Right renal cortex interstitium (tissue), 3 donors: Measurements from ENCODE around the gene CRYGN. TPM values are rescaled to one million over a fixed set of nuclear protein-coding genes. Genes with fewer than 3 reads are reported as not detected.
A peak's percentile ranks its signal among the peaks of the same experiment; 100 is the strongest.

Source experiments
- DNase-seq, 3 donors: peaks; one replicate each; pipeline ENCODE4 v3.0.0-alpha.2; 2013; ENCODE audit warnings: low read depth in 3 of 3, low spot score in 2 of 3
- polyA plus RNA-seq, 3 donors: library from polyadenylated mRNA; unstranded; fragments of 120-200 nt; gene quantifications; one replicate each; pipeline ENCODE4 v1.2.1, GENCODE V29; 2013; ENCODE audit not compliant: insufficient read length in 3 of 3

Gene CRYGN
- polyA plus RNA-seq, 3 donors, result 1.7 to 2.2 (median 2.1) TPM

DNA sequence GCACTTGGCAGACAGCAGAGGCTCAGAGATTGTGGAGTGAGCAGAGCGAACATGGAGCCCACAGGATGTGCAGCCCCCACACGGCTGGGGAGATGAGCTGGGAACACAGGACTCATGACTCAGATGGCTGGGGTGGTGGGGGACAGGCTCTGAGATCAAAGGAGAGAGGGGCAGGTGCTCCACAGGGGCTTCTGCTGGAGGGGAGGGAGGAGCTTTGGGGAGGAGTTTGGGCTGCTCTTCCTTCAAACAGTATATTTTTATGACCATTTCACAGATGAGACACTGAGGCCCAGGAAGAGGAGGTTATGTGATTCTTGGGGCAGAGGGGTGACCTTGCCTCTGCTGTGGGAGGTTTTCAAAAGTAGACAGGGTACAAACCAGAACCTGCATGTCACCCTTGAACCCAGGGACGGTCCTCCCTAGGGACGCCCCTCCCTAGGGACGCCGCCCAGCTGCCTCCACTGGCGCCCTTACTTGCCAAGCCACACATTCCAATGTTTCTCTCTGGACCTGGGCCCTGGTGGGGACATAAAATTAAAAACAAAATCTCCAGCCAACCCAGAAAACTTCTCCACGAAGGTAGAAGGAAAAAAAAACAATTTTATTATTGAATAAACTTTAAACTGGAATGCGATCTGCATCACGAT lies 981 bp upstream of the CRYGN start:
- no peak for DNase-seq

DNA sequence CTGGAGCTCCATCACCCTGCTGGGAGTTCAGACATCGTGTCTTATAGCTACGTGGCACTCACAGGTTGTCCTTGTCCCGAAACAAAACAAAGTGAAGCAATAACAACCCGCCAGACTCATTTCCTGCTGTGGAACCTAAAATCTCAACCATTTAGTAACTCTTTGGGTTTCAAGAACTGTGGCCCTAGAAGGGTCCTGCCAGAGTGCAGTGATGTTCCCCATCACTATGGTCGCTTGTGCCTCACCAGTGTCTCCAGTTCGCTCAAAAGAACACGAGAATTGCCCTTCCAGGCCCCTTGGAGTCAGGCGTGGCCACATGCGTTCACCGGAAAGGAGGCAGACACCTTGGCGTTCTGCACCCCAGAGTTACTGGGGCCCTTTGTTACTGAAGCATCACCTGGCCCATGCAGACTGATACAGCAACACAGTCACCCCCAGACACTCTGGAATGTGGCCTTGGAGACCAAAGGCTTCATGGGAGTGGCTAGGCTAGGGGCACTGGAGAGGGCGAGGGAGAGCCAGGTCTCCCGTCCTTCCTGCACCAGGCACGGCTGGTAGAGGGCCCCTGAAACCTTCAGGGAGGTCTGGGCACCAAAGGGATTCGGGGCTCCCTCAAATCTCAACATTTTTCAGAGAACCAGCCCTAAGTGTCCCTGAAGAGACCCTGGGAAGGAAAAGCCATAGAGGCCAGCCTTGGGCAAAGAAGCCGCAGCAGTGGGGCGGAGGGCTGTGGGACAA lies 908 bp downstream of the CRYGN start:
- no peak for DNase-seq

DNA sequence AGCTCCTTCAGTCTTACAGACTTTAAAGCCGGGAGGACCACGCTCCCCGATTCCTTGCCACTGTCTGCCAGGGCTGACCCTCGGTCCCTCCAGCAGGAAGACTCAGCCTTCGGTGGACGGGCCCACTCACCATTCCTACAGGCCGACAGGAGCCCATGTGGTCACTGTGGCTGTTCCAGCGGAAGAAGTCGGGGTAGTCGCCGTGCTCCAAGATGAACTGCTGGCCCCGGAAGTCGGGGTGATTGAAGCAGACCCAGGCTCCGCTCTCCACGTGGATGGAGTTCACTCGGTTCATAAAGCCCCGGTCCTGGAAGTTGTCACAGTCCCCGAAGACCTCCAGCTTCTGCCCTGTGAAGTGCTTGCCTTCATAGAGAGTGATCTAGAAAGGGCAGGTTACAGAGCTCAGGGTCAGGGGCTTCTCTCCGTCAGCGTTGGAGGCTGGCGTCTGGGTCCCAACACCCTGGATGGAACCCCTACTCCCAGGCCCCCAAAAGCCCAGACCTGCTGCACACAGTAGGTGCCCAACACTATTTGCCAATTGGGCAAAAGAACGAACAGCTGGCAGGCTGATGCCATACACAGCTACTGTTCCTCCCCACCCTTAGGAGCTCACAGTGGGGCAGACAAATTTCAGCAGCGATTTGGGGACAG lies 1.9 kb downstream of the CRYGN start:
- DNase-seq, result no peak

DNA sequence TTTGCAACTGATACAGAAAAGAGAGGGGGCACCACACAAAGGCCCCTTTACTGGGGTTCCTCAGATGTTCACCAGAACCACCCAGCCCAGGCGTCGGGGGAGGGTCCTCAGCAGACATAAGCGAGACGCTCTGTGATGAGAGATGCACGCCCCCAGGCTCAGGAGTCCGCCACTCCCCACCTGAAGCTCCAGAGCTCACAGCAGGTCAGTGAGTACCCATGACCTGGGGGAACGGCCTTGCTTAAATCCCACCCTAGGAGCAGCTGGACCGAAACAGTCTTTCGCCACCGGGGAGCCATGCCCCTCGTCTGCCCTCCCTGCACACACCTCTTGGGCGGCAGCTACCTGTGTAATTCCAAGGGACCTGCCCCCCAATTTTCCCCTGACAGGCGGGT lies 2.8 kb downstream of the CRYGN start:
- no peak for DNase-seq

DNA sequence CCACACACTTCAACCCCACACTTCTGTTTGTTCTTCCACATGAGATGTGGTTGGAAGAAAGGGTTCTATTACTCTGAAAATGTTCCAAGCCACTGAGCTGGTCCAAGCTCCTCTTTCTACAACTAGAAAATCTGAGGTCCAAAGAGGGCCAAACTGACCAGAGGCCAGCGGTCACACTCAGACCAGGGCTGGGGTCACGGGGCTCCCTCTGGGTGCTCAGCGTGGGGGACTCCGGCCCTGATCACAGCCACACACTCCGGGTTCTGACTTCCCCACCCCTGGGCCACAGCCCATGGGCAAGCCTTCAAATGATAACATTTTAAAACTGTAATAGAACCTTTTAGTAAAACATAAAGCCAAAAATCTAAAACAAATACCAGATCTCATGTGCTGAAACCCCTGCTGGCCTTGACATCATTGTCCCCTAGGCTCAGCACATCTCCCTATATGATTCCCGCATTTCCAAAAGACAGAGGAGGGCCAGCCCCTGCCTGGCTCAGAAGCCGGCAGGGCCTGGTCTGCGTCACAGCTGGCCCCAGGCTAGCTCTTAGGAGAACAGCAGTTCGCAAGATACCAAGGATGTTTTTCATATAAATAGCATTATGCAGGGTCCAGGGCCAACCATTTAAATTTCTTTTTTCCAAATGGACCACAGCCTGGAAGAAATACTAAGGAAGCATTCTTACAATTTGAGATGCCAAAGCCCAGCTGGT lies 3.3 kb downstream of the CRYGN start:
- no peak for DNase-seq

DNA sequence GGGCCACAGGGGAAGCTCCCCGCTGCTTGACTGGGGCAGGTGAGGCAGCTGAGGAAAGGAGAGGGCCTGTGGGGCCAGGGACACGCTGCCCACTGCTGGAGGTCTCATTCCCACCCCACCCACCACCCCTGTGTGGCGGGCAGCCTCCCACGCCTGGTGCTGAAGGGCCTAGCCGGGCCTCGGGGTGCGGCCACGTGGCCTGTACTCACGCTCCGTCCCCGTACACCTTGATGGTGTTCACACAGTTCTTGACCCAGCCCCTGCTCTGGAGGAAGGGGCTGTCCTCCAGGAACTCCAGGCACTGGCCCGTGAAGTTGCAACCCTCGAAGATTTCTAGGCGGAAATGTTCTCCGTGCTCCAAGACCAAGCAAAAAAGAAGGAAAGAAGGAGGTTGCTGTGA lies 4.0 kb downstream of the CRYGN start:
- DNase-seq, result no peak

DNA sequence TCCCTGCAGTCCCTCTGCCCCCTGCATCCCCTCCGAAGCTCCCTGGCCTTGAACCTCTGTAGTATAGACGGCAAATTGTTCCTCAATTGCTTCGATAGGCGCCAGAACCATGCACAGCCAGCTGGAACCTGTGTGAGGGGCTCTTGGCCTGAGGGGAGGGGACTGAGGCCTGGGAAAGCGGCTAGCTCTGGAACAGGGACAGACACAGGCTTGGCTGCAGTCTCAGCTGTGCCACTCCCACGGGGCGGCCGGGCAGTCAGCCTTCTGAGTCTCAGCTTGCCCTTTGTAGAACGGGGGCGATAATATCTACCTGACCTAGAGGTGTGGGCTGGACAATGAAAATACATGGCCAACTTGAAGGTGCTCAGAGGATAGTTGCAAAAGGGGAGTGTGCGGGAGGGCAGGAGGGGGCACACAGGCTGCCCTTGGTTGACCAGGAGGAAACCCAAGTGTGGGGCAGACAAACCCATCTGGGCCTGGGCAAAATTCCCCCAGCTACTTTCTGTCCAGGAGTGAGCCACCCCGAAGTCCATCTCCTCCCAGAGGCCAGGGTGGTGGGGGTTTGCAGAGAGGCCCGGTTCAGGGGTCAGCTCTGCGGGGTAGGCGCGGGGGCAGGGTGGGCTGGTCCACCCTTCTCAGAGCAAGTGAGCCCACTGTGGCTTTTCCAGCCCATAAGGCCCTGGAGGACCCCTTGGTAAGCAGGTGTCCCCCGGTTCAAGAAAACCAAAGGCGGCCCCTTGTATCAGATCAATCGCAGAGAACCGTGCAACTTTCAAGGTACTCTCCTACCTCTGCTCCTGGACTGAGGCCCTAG lies 4.6 kb downstream of the CRYGN start:
- DNase-seq, result no peak

DNA sequence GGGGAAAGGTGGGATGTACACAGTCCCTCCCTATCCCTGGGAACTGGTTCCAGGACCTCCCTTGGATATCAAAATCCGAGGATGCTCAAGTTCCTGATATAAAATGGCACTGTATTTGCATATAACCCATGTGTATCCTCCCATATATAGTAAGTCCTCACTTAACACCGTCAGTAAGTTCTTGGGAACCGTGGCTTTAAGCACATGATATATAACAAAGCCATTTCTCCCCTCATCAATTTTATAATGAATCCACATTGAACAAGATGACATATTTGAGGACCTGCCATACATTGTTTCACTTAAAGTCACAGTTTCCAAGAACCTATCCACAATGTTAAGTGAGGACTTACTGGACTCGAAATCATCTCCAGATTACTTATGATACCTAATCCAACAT lies 5.4 kb downstream of the CRYGN start:
- DNase-seq, result no peak

DNA sequence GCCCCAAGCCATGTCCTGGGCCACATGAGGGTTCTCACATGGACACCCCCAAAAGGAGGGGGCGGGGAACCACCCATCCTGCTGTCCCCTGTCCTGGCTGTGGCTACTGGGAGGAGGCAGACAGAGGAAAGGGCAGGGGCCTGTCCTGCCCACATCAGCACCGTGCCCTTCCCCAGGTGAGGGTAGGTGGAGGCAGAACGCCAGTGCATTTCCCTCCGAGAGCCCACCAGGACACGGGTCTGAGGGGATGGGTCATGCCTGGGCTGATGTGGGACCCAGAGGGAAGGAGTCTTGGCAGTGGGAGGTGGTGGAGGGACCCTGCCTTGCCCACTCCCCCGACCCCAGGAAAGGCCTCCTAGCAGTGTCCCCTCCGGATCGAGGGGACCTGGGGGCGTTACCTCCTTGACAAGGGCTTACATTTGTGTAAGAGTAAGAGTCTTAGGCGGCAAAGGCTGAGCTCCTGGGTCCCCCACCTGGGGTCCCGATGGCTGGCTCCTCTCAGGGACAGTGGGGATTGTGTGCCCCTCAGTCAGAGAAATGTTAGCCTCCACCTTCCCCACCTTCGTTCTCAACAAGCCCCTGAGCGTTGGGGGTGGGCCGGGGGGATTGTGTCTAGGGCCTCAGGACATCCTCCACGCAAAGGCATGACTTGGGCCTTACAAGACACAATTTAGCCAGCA lies 6.1 kb downstream of the CRYGN start:
- DNase-seq, result no peak

DNA sequence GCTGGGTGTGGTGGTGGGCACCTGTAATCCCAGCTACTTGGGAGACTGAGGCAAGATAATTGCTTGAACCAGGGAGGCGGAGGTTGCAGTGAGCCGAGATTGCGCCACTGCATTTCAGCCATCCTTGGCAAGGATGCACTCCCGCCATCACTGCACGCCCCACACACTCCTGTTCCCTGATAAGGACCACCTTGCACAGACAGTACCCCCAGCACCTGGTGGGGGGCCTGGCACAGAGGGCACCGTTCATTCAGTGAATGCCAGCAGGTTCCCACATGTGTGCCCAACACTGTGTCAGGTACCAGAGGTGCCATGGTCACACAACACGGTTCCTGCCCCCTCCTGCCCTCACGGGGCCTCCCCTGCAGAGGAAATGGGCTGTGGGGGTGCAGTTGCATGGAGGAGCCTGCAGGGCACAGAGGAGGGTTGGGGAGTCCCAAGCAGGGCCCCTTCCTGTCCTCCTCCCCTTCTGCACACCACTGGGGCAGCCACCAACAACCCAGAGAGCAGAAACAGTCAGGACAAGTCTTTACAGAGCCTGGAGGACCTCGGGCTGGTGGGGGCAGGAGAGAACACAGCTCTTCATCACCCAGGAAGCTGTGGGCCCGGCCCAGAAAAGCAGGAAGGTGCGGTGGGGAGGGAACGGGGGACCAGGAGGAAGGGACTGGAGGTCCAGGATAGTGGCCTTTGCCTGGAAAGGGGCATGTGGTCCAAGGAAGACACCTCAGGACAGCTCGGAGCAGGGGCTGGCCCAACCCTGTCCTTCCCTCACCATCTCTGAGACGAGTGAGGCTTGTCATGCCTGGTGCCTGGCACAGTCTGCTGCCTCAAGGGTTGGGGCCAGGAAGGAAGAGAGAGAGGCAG lies 7.1 kb downstream of the CRYGN start:
- no peak for DNase-seq

DNA sequence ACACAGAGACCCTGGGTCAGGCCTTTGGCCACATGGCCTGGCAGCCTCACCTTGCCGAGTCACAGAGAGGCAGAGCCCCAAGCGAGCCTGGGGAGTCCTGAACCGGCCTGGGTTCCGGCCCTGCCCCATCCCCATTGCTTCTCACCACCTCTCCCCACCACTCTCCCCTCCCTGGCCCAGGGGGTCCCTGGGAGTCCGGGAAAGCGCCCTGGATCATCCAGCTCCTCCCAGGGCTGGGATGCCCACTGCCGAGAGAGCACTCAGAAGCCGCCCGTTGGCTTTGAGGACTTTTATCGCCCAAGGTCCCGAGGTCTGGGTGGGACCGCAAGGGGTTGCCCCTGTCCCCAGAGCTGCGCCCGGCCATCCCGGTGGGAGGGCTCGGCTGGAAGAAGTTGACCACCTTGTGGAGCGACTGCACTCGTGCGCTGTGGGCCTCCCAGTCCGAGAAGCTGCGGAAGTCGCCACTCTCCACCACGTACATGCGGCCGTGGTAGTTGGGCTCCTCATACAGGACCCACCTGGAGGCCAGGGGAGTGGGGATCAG lies 8.1 kb downstream of the CRYGN start:
- no peak for DNase-seq

DNA sequence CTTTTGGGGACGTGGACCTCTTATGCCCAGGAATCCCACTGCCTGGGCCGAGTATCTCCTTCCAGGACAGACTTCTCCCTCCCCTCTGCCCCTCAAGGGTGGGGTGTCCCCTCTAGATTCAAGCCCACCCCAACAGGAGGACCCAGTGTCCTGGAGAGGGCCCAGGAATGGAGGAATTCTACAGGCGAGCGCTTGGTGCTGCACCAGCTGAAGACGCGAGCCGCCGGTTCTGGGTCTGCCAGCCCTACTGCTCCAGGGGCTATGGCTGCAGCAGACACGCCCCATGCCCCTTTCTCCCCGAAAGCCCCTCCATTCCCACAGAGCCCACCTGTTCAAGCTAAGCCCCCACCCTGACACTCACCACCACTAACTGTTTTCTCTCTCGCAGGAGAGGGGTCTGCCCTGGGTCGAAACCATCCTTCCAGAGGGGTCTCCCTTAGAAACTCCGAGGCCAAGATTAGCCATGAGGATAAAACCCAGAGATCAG lies 8.6 kb downstream of the CRYGN start:
- DNase-seq, result no peak

DNA sequence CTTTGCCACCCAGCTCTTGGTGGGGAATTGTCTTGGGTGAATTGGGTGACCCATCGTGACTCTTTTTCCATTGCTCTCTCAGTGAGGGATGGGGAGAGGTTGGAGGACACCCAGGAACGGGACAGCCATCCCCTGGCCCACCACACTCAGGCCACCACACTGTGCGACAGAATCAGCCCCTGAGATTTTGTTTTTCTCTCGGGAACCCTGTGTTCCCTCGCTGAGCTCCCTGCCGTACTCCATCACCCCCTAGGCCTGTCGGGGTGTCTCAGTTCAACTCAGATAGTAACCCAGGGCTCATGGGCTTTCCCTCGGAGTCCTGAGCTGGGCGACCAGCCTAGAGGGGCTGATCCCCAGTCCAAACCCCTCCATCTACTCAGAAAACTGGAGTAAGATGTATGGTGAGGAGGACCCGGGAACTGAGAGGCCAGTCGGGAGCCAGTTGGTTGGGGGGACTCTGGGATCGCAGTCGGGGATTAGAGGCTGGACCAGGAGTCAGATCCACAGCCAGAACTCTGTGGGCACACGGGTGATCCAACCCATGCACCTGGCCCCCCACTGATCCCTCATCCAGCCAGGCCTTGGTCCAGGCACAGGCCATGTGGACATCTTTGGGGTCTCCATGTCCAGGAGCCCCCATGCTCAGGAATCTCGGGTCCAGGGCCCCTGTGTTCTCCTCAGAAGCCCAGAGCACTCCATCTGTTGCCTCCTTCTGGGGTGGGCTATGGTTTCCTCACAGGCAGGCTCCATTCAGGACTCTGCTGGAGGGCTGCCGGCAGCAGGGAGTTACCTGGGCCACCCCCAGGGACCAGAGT lies 9.3 kb downstream of the CRYGN start:
- DNase-seq, result no peak

DNA sequence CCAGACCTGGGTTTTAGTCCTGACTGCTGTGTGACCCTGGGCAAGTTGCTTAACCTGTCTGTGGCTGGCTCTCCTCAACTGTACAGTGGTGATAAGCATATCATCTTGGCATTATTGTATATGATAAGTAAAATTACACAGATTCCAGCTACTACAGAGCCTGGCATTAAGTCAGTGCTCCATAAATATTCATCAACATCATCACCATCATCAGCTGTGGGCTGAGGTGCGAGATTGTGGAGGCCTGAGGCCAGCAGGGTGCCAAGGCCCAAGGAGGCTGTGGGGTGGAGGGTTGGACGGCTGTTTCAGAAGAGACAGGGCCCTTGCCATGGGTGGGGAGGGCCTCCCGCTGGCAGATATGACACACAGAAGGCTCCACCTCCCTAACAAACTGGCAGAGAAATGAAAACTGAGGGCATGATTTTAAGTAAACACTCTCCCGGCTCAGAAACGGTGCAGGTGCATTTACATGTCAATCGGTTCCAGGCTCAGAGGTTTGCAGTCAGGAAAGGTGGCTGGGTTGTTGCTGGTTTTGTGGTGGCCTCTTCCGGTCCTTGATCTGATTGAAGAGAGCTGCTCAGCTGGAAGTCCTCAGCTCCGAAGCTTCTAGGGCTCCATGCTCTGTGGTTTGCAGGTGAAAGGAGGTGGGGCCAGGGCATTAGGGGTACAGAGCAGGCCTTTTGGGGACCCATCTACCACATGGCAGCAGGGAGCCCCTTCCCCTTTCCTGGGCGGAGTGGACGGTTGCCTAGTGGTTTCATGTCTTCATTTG lies 10.2 kb downstream of the CRYGN start:
- no peak for DNase-seq

DNA sequence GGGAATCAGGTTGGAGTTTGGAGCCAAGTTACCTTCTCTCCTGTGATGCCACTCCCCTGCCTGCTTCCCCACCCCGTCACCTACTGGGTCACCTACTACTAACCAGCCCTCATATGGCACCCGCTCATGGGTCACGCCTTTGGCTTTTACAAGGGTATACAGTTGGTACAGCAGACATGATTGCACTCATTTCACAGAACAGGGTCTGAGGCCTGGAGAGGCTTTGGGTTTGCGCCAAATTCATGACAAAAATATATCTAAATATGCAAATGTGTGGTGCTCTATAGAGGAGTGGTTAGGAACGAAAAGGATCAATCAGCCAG lies 10.7 kb downstream of the CRYGN start:
- DNase-seq, result no peak

DNA sequence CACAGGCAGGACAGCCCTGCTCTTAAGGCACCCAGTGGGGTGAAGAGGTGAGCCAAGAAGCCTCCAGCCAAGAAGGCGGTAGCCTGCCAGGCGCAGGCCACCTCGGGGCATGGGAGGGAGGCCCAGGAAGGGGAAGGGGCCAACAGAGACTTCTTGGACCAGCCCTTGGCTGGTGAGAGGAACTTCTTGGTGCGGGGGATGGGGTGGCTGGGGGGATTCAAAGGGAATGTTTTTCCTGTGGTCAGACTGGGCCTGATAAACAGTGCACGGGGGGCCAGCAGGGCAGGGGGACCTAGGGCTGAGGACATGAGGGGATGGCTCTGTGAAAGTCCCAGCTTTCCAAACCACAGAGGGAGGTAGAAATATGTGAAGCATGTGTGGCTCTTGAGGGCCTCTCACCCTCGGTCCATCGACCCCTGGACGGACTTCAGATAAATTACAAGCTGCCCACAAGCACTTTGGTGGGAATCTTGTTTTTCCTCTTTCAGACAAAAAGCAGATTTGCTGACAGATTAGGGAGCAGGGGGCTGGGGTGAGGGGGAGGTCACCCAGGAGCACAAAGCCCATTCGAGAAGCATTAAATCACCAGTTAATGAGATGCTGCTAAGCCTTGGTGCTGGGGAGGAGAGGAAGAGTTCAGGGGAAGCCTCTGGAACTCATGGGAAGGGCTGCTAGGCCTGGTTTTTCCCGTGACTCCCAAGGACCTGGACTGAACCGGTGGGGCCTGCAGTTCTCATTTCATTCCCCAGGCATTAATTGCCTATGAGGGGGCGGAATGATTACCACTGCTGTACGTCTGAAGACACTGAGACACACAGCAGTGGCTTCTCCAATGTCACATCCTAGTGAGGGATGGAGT lies 11.3 kb downstream of the CRYGN start:
- DNase-seq, result peak in 2 of 3 donors; percentile 80 to 86
